Measurements from ENCODE around the gene NAV2.

DNA sequence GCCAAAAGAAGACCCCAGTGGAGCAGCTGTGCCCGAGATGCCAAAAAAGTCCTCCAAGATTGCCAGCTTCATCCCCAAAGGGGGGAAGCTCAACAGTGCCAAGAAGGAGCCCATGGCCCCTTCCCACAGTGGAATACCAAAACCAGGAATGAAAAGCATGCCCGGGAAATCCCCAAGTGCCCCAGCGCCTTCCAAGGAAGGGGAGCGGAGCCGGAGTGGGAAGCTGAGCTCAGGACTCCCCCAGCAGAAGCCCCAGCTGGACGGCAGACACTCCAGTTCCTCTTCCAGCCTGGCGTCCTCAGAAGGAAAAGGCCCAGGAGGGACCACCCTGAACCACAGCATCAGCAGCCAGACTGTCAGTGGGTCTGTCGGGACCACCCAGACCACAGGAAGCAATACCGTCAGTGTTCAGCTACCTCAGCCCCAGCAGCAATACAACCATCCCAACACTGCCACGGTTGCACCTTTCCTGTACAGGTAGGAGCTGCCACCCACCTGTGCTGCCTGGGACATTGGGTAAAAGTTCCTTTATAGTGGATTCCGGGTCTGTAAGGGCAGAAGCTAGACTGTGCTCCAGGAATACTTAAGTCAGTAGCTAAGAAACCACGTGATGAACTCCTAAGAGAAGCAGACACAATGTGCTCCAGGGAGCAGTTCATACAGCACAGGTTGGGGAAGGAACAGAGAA, 221.3 kb downstream of the NAV2 start:
- TF ChIP-seq POLR2A (IDR thresholded peaks at IDR 0.05) = no peak
- TF ChIP-seq, protein P1, sequence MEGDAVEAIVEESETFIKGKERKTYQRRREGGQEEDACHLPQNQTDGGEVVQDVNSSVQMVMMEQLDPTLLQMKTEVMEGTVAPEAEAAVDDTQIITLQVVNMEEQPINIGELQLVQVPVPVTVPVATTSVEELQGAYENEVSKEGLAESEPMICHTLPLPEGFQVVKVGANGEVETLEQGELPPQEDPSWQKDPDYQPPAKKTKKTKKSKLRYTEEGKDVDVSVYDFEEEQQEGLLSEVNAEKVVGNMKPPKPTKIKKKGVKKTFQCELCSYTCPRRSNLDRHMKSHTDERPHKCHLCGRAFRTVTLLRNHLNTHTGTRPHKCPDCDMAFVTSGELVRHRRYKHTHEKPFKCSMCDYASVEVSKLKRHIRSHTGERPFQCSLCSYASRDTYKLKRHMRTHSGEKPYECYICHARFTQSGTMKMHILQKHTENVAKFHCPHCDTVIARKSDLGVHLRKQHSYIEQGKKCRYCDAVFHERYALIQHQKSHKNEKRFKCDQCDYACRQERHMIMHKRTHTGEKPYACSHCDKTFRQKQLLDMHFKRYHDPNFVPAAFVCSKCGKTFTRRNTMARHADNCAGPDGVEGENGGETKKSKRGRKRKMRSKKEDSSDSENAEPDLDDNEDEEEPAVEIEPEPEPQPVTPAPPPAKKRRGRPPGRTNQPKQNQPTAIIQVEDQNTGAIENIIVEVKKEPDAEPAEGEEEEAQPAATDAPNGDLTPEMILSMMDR (IDR thresholded peaks at IDR 0.05) = no peak

Data from body of pancreas (tissue), 4 donors.